NCI-H748 (cell line): Measurements from ENCODE around the gene C1orf105.
"Not testable (repeated sequence)": the region's sequence is repeated elsewhere in the genome, so short reads cannot be mapped to it uniquely, and the experiment has no call there.

Experiments
- DNase-seq: peaks from one replicate; lab custom pipeline; 2025; ENCODE audit not compliant: unreplicated experiment; lab: John Stamatoyannopoulos, UW

C1orf105 gene

GRCh38 chr1:172485626-172486025, 65.1 kb downstream of the C1orf105 start:
- DNase-seq, result no peak

- no peak for DNase-seq
Observed at GRCh38 chr1:172486805-172487454, 66.4 kb downstream of the C1orf105 start.

GRCh38 chr1:172487550-172487949, 67.1 kb downstream of the C1orf105 start:
- no peak for DNase-seq

GRCh38 chr1:172488393-172488792, 67.9 kb downstream of the C1orf105 start:
- DNase-seq, result no peak

- DNase-seq, result no peak
Observed at GRCh38 chr1:172489847-172490246, 69.4 kb downstream of the C1orf105 start.

GRCh38 chr1:172492421-172492820, 71.9 kb downstream of the C1orf105 start:
- no peak for DNase-seq

GRCh38 chr1:172494166-172494565, 73.7 kb downstream of the C1orf105 start:
- no peak for DNase-seq

GRCh38 chr1:172496127-172496526, 75.6 kb downstream of the C1orf105 start:
- not testable (repeated sequence) for DNase-seq

GRCh38 chr1:172496678-172497077, 76.2 kb downstream of the C1orf105 start:
- no peak for DNase-seq

GRCh38 chr1:172497230-172497629, 76.7 kb downstream of the C1orf105 start:
- no peak for DNase-seq

- DNase-seq, result no peak
Observed at GRCh38 chr1:172498857-172499256, 78.4 kb downstream of the C1orf105 start.

GRCh38 chr1:172499636-172500141, 79.2 kb downstream of the C1orf105 start:
- DNase-seq, result no peak

GRCh38 chr1:172500207-172500606, 79.7 kb downstream of the C1orf105 start:
- no peak for DNase-seq

GRCh38 chr1:172507741-172508140, 87.3 kb downstream of the C1orf105 start:
- DNase-seq, result no peak

GRCh38 chr1:172510479-172510878, 90.0 kb downstream of the C1orf105 start:
- DNase-seq, result no peak

GRCh38 chr1:172512591-172512990, 92.1 kb downstream of the C1orf105 start:
- no peak for DNase-seq

- no peak for DNase-seq
Observed at GRCh38 chr1:172513479-172513878, 93.0 kb downstream of the C1orf105 start.

- DNase-seq, result no peak
Observed at GRCh38 chr1:172514108-172514507, 93.6 kb downstream of the C1orf105 start.

- no peak for DNase-seq
Observed at GRCh38 chr1:172515436-172515835, 95.0 kb downstream of the C1orf105 start.

GRCh38 chr1:172515927-172516326, 95.4 kb downstream of the C1orf105 start:
- no peak for DNase-seq

- DNase-seq, result no peak
Observed at GRCh38 chr1:172517081-172517480, 96.6 kb downstream of the C1orf105 start.

GRCh38 chr1:172517545-172517944, 97.1 kb downstream of the C1orf105 start:
- DNase-seq, result no peak
